Gastrocnemius medialis (tissue), 4 donors: ENCODE results near the gene KPNA4.

Experiments
- CTCF ChIP-seq, 5 experiments: fragments of 450-650 bp in 3 of 5; fragments of 200-600 bp in 2 of 5; sonication (generic) in 2 of 5; IDR thresholded peaks in 4 of 5; conservative IDR thresholded peaks in 1 of 5; 1 replicate in 4 of 5; 2 replicates in 1 of 5; pipeline ENCODE4 v1.5.1; 2016 to 2019; ENCODE audit warnings: antibody characterized with exemption in 5 of 5, mild to moderate bottlenecking in 3 of 5, moderate library complexity in 3 of 5
- POLR2A ChIP-seq, 2 donors: fragments of 450-650 bp; IDR thresholded peaks; one replicate each; pipeline ENCODE4 v1.6.1; 2017; ENCODE audit warnings: antibody characterized with exemption in 2 of 2, mild to moderate bottlenecking in 2 of 2, moderate library complexity in 2 of 2

DNA sequence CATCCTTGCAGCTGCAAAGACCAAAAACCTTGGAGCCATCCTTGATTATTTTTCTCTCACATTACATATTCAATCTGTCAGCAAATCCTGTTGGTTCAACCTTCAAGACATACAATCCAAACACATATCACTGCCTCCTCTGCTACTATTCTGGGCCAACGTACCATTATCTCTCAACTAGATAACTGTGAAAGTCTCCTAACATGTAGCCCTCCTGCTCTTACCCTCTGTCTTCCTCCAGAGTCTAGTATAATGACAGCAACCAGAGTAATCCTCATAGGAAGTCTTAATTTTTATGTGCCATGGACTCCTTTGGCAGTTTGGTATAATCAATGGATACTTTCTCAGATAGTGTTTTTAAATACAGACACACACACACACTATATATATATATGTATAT, 27.6 kb downstream of the KPNA4 start:
- TF ChIP-seq CTCF (IDR thresholded peaks at IDR 0.05 in 4 of 5, conservative IDR thresholded peaks at IDR 0.05 in 1 of 5): no peak
- TF ChIP-seq POLR2A (IDR thresholded peaks at IDR 0.05): no peak
